ENCODE data around the gene PPIC. TPM values are rescaled to one million over a fixed set of nuclear protein-coding genes. Genes with fewer than 3 reads are reported as not detected.

The PPIC gene
- total RNA-seq, 2 donors from 2014 or later: 25.9 to 55.0 TPM

DNA sequence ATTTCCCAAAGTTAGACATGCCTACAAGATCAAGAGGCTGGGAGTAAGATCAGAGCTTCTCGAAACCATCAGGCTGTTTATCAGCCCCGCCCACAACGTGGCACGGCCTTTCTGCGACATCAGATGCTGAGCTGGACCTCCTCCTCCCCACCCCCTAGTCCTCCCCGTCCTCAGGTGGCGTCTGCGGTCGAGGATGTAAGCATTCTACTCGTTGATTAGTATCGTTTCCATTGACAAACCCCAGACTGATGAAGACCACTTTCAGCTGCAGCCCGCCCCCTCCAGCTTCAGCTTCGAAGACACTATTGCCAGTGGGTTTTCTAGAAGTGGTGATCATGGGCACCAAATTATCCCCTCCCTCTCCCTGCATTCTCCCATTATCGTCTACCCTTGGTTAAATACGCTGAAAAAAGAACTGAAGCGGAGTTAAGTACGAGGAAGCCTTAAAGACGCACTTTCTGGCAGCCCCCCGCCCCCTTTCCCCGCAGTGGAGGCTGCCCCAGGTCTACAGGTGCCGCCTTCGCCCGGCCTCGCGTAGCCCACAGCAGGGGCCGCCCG is 1.1 kb downstream of the PPIC start:
- peak overlapping the region; percentile 83 to 87 for H3K4me3 ChIP-seq
- peaks cover 0 to 34% of the 10 kb centered on the region in 2 donors for H3K4me1 ChIP-seq
- DNase-seq (ENCODE audit: low spot score): peak; percentile 67
- no peaks in the 10 kb centered on the region for H3K9me3 ChIP-seq
- no peaks in the 10 kb centered on the region for H3K27me3 ChIP-seq
- TF ChIP-seq, protein P1, sequence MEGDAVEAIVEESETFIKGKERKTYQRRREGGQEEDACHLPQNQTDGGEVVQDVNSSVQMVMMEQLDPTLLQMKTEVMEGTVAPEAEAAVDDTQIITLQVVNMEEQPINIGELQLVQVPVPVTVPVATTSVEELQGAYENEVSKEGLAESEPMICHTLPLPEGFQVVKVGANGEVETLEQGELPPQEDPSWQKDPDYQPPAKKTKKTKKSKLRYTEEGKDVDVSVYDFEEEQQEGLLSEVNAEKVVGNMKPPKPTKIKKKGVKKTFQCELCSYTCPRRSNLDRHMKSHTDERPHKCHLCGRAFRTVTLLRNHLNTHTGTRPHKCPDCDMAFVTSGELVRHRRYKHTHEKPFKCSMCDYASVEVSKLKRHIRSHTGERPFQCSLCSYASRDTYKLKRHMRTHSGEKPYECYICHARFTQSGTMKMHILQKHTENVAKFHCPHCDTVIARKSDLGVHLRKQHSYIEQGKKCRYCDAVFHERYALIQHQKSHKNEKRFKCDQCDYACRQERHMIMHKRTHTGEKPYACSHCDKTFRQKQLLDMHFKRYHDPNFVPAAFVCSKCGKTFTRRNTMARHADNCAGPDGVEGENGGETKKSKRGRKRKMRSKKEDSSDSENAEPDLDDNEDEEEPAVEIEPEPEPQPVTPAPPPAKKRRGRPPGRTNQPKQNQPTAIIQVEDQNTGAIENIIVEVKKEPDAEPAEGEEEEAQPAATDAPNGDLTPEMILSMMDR (IDR thresholded peaks at IDR 0.05): no peak
- peak overlapping the region; percentile 97 to 99 for H3K27ac ChIP-seq
- H3K36me3 ChIP-seq: no peaks in the 10 kb centered on the region

DNA sequence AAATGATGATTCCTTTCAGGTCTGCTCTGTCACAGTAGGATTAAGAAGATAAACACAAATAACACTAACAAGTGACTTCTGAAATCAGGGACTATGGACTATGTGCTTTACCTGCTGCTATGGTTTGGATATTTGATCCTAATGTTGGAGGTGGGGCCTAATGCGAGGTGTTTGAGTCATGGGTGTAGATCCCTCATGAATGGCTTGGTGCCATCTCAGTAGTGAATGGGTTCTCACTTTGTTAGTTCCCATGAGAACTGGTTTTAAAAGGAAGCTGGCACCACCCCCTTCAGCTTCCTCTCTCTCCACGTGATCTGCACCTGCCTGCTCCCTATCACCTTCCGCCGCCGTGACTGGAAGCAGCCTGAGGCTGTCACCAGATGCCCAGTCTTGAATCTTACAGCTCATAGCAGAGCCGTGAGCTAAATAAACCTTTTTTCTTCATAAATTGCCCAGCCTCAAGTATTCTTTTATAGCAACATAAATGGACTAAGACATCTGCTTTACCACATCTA is 3.3 kb downstream of the PPIC start:
- H3K27ac ChIP-seq: peak overlapping the region in 1 of 2 donors; percentile 1
- no peak for DNase-seq (ENCODE audit: low spot score)
- no peaks in the 10 kb centered on the region for H3K27me3 ChIP-seq
- H3K9me3 ChIP-seq: no peaks in the 10 kb centered on the region
- H3K36me3 ChIP-seq: peaks cover 8% of the 10 kb centered on the region
- TF ChIP-seq, protein P1 (IDR thresholded peaks at IDR 0.05): no peak
- peaks cover 0 to 36% of the 10 kb centered on the region in 2 donors for H3K4me1 ChIP-seq
- no peak overlapping the region for H3K4me3 ChIP-seq

DNA sequence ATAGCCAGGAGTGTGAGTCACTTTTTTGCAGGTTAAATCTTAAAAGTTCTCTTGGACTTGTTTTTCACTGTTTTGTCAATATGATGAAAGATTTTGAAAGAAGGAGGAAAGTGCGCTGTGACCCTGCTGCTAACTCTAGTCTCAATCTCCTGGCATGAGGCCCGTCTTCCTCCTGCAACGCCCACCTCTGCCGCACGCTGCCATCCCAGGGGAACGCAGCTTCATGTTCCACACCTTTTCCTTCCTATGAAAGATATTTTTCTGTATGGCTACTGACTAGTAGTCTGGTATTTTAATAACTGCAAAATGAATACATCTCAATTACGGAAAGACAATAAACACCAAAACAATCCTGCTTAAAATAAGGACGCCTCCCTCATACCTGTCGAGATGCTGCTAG is 8.3 kb downstream of the PPIC start:
- no peak for DNase-seq (ENCODE audit: low spot score)

GRCh38 chr5:123014689-123015088 is 21.8 kb downstream of the PPIC start:
- DNase-seq (ENCODE audit: low spot score): no peak
- H3K27ac ChIP-seq: no peak overlapping the region
- no peaks in the 10 kb centered on the region for H3K4me1 ChIP-seq
- H3K4me3 ChIP-seq: no peak overlapping the region
- no peaks in the 10 kb centered on the region for H3K27me3 ChIP-seq
- no peaks in the 10 kb centered on the region for H3K9me3 ChIP-seq
- no peaks in the 10 kb centered on the region for H3K36me3 ChIP-seq
- TF ChIP-seq, protein P1 (IDR thresholded peaks at IDR 0.05): no peak

More for the DNA sequence above, 8.3 kb downstream of the PPIC start:
- H3K4me1 ChIP-seq: peaks cover 0 to 10% of the 10 kb centered on the region in 2 donors
- no peaks in the 10 kb centered on the region for H3K27me3 ChIP-seq
- TF ChIP-seq, protein P1 (IDR thresholded peaks at IDR 0.05): no peak
- H3K9me3 ChIP-seq: no peaks in the 10 kb centered on the region
- no peak overlapping the region for H3K27ac ChIP-seq
- peaks cover 50% of the 10 kb centered on the region for H3K36me3 ChIP-seq
- no peak overlapping the region for H3K4me3 ChIP-seq

- Histone ChIP-seq H3K4me3 (no peak overlapping the region), H3K9me3 (no peaks in the 10 kb centered on the region), H3K4me1 (no peaks in the 10 kb centered on the region), H3K36me3 (no peaks in the 10 kb centered on the region), H3K27ac (no peak overlapping the region), H3K27me3 (no peaks in the 10 kb centered on the region)
- no peak for DNase-seq (ENCODE audit: low spot score)
- TF ChIP-seq, protein P1 (IDR thresholded peaks at IDR 0.05): no peak
Measured at GRCh38 chr5:123012321-123012720, 24.2 kb downstream of the PPIC start.

GRCh38 chr5:123007754-123008153 is 28.8 kb downstream of the PPIC start:
- no peak overlapping the region for H3K4me3 ChIP-seq
- TF ChIP-seq, protein P1 (IDR thresholded peaks at IDR 0.05): no peak
- H3K27me3 ChIP-seq: no peaks in the 10 kb centered on the region
- H3K4me1 ChIP-seq: no peaks in the 10 kb centered on the region
- no peaks in the 10 kb centered on the region for H3K9me3 ChIP-seq
- DNase-seq (ENCODE audit: low spot score): no peak
- H3K36me3 ChIP-seq: no peaks in the 10 kb centered on the region
- H3K27ac ChIP-seq: no peak overlapping the region
